Gastrocnemius medialis (tissue), 4 donors: Measurements from ENCODE around the gene TM4SF5.

Experiments used
- CTCF ChIP-seq, 5 experiments: fragments of 450-650 bp in 3 of 5; fragments of 200-600 bp in 2 of 5; sonication (generic) in 2 of 5; IDR thresholded peaks in 4 of 5; conservative IDR thresholded peaks in 1 of 5; 1 replicate in 4 of 5; 2 replicates in 1 of 5; pipeline ENCODE4 v1.5.1; 2016 to 2019; ENCODE audit warnings: antibody characterized with exemption in 5 of 5, mild to moderate bottlenecking in 3 of 5, moderate library complexity in 3 of 5
- POLR2A ChIP-seq, 2 donors: fragments of 450-650 bp; IDR thresholded peaks; one replicate each; pipeline ENCODE4 v1.6.1; 2017; ENCODE audit warnings: antibody characterized with exemption in 2 of 2, mild to moderate bottlenecking in 2 of 2, moderate library complexity in 2 of 2

GRCh38 chr17:4822835-4823234, 51.1 kb downstream of the TM4SF5 start:
- no peak for TF ChIP-seq POLR2A (IDR thresholded peaks at IDR 0.05)
- no peak for TF ChIP-seq CTCF (IDR thresholded peaks at IDR 0.05 in 4 of 5, conservative IDR thresholded peaks at IDR 0.05 in 1 of 5)
